Adrenal gland (tissue), 5 donors: ENCODE data around the gene MAD1L1.

Experiments
- CTCF ChIP-seq, 6 experiments: fragments of 450-650 bp in 4 of 6; fragments of 200-600 bp in 2 of 6; sonication (generic) in 1 of 6; IDR thresholded peaks; 1 replicate in 5 of 6; 2 replicates in 1 of 6; pipeline versions ENCODE4 v1.5.1 to v1.8.0; 2016 to 2021; ENCODE audit warnings: antibody characterized with exemption in 6 of 6, mild to moderate bottlenecking in 2 of 6, moderate library complexity in 1 of 6
- POLR2A ChIP-seq, 2 donors: fragments of 450-650 bp; IDR thresholded peaks; one replicate each; pipeline ENCODE4 v1.6.1; 2017; ENCODE audit warnings: antibody characterized with exemption in 2 of 2, mild to moderate bottlenecking in 2 of 2, moderate library complexity in 1 of 2
- donor health status: DM: no; HTN: no; CAD: no.

GRCh38 chr7:1915326-1915725 lies 317.4 kb downstream of the MAD1L1 start:
- TF ChIP-seq CTCF (IDR thresholded peaks at IDR 0.05) (no peak), POLR2A (IDR thresholded peaks at IDR 0.05) (no peak)
